ENCODE measurements around the gene SH3RF2. TPM values are rescaled to one million over a fixed set of nuclear protein-coding genes. Genes with fewer than 3 reads are reported as not detected.

SH3RF2 gene
- total and polyA plus RNA-seq, 4 donors: 3.1 to 12.9 (median 4.1) TPM

DNA sequence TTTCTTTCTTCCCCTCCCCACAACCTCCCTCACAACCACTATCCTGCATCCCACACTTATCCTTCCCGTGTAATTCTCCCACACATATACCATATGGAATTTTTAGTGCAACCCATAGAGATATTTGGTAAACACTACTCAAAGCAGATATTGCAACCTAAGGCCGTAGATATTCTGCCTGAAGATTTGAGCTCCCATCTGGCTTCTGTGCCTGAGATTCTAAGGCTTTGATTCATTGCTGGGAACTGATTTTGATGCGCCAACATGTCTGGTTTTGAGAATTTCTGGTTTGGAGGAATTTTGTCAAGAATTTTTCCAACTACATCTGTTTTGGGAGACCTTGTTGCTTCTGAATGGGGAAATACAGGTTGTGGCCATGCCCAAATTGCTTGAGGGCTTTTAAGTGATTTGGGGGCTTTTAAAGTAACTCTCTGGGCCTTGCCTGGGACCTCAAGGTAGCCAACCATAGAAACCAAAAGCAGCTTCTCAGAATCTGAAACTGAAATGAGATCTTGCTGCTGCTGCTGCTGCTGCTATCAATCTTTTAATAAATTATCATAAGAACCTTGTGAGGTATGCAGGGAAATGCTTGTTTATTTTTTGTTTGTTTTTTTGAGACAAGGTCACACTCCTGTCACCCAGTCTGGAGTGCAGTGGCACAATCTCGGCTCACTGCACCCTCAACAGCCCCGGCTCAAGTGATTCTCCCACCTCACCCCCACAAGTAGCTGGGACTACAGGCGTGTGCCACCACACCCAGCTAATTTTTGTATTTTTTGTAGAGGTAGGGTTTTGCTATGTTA lies 132.8 kb downstream of the SH3RF2 start:
- Histone ChIP-seq H3K27ac (ENCODE audit: low read depth in 1 of 2, low read length in 2 of 2) (no peak overlapping the region), H3K36me3 (ENCODE audit: control insufficient read depth in 1 of 2, insufficient read depth in 2 of 2, low read length in 1 of 2) (no peaks in the 10 kb centered on the region), H3K4me1 (ENCODE audit: control insufficient read depth in 1 of 2, insufficient read depth in 2 of 2, low read length in 2 of 2) (peaks cover 4 to 11% of the 10 kb centered on the region in 2 donors), H3K9me3 (ENCODE audit: control insufficient read depth, low read length) (no peaks in the 10 kb centered on the region), H3K4me3 (ENCODE audit: low read length in 2 of 2) (no peak overlapping the region), H3K27me3 (ENCODE audit: control insufficient read depth in 1 of 2, insufficient read depth in 2 of 2, low read length in 1 of 2) (no peaks in the 10 kb centered on the region)
- ATAC-seq (ENCODE audit: low FRiP score) (no peak), DNase-seq (no peak)
- WGBS, 2 donors: 92 to 94% methylated on average over 6 of the region's 6 CpGs
- intact Hi-C loops (cut with DNase I): no loop called here

DNA sequence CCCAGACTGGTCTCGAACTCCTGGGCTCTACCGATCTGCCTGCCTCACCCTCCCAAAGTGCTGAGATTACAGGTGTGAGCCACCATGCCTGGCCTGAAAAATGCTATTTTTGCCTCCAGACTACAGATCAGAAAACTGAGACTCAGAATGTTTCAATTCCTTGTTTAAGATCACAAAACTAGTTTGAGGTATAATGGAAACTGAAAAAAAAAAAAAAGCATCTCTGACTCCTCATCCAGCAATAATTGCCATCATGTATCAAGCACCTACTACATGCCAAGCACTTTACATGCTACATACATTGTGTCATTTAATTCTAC lies 133.4 kb downstream of the SH3RF2 start:
- Histone ChIP-seq H3K27me3 (ENCODE audit: control insufficient read depth in 1 of 2, insufficient read depth in 2 of 2, low read length in 1 of 2) (no peaks in the 10 kb centered on the region), H3K4me3 (ENCODE audit: low read length in 2 of 2) (no peak overlapping the region), H3K36me3 (ENCODE audit: control insufficient read depth in 1 of 2, insufficient read depth in 2 of 2, low read length in 1 of 2) (no peaks in the 10 kb centered on the region), H3K27ac (ENCODE audit: low read depth in 1 of 2, low read length in 2 of 2) (no peak overlapping the region), H3K9me3 (ENCODE audit: control insufficient read depth, low read length) (no peaks in the 10 kb centered on the region), H3K4me1 (ENCODE audit: control insufficient read depth in 1 of 2, insufficient read depth in 2 of 2, low read length in 2 of 2) (peaks cover 4 to 11% of the 10 kb centered on the region in 2 donors)
- intact Hi-C loops (cut with DNase I): no loop called here
- ATAC-seq (ENCODE audit: low FRiP score): no peak
- no peak for DNase-seq
- 96 to 98% methylated on average over 2 of the region's 2 CpGs for WGBS, 2 donors

DNA sequence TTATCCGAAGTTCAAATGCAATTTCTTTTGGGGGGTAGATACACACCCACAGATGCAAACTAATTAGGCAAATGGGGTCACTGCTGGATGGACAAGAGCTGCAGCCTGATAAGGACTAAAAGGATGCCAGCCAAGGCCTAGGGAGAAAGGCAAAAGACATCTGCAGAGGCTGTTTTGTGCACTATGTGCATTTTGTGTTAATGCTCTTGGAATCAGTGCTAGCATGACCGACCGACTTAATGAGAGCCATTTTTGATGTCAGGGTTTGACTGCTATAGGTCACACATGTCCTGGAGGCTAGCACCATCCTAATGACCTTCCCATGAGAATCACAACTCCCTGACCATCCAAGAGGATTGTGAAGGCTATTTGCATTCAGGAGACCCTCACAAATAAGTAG lies 134.4 kb downstream of the SH3RF2 start:
- H3K4me3 ChIP-seq (ENCODE audit: low read length in 2 of 2): no peak overlapping the region

DNA sequence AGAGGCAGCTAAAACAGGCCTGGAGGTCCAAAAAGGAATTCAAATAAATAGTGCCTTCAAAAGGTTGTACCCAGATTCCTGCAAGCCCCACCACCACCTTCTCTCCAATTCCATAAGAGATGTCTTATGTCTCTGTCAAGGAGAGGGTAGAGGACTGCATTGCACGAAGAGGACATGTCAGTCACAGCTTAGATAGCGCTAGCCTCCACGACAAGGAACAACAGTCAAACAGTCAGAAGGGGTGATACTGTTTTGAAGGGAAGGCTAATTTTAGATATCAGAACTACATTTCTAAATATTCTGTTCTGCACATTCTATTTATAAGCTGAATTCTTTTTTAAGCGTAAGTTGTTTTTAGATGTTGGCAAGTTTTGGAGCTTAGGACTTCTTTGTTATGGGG lies 134.8 kb downstream of the SH3RF2 start:
- Histone ChIP-seq H3K4me1 (ENCODE audit: control insufficient read depth in 1 of 2, insufficient read depth in 2 of 2, low read length in 2 of 2) (peaks cover 4 to 11% of the 10 kb centered on the region in 2 donors), H3K36me3 (ENCODE audit: control insufficient read depth in 1 of 2, insufficient read depth in 2 of 2, low read length in 1 of 2) (no peaks in the 10 kb centered on the region), H3K9me3 (ENCODE audit: control insufficient read depth, low read length) (no peaks in the 10 kb centered on the region), H3K27me3 (ENCODE audit: control insufficient read depth in 1 of 2, insufficient read depth in 2 of 2, low read length in 1 of 2) (no peaks in the 10 kb centered on the region), H3K27ac (ENCODE audit: low read depth in 1 of 2, low read length in 2 of 2) (peak overlapping the region in 1 of 2 donors; percentile 45), H3K4me3 (ENCODE audit: low read length in 2 of 2) (no peak overlapping the region)
- WGBS, 2 donors: 5 to 10% methylated on average over 4 of the region's 4 CpGs
- ATAC-seq (ENCODE audit: low FRiP score) (no peak), DNase-seq (no peak)
- intact Hi-C loops (cut with DNase I): no loop called here

More for the DNA sequence above, 134.4 kb downstream of the SH3RF2 start:
- H3K27me3 ChIP-seq (ENCODE audit: control insufficient read depth in 1 of 2, insufficient read depth in 2 of 2, low read length in 1 of 2): no peaks in the 10 kb centered on the region
- H3K4me1 ChIP-seq (ENCODE audit: control insufficient read depth in 1 of 2, insufficient read depth in 2 of 2, low read length in 2 of 2): peaks cover 4 to 11% of the 10 kb centered on the region in 2 donors
- no peaks in the 10 kb centered on the region for H3K36me3 ChIP-seq (ENCODE audit: control insufficient read depth in 1 of 2, insufficient read depth in 2 of 2, low read length in 1 of 2)
- no peak for ATAC-seq (ENCODE audit: low FRiP score)
- 75 to 81% methylated on average over 3 of the region's 3 CpGs for WGBS, 2 donors
- intact Hi-C loops (cut with DNase I): no loop called here
- no peaks in the 10 kb centered on the region for H3K9me3 ChIP-seq (ENCODE audit: control insufficient read depth, low read length)
- peak overlapping the region in 1 of 2 donors; percentile 45 for H3K27ac ChIP-seq (ENCODE audit: low read depth in 1 of 2, low read length in 2 of 2)
- no peak for DNase-seq

DNA sequence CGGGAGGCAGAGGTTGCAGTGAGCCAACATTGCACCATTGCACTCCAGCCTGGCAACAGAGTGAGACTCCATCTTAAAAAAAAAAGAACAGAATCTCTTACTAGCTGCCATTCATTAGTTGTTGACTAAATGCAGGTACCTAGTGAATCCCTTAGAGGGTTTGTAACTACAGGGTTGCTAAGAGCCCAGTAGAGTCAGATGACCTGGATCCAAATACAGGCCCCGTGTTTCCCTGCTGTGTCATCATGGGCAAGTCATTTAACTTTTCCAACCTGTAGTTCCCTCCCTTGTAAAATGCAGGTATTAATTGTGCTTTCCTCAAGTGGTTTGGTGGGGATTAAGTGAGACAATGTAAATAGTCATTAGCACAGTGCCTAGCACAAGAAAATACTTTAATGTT lies 136.2 kb downstream of the SH3RF2 start:
- H3K4me3 ChIP-seq (ENCODE audit: low read length in 2 of 2): no peak overlapping the region
- WGBS, 2 donors: 89 to 95% methylated on average over 2 of the region's 2 CpGs
- no peaks in the 10 kb centered on the region for H3K27me3 ChIP-seq (ENCODE audit: control insufficient read depth in 1 of 2, insufficient read depth in 2 of 2, low read length in 1 of 2)
- H3K4me1 ChIP-seq (ENCODE audit: control insufficient read depth in 1 of 2, insufficient read depth in 2 of 2, low read length in 2 of 2): peaks cover 4 to 11% of the 10 kb centered on the region in 2 donors
- H3K36me3 ChIP-seq (ENCODE audit: control insufficient read depth in 1 of 2, insufficient read depth in 2 of 2, low read length in 1 of 2): peaks cover 0 to 1% of the 10 kb centered on the region in 2 donors
- DNase-seq: no peak
- intact Hi-C loops (cut with DNase I): no loop called here
- no peak overlapping the region for H3K27ac ChIP-seq (ENCODE audit: low read depth in 1 of 2, low read length in 2 of 2)
- no peak for ATAC-seq (ENCODE audit: low FRiP score)
- no peaks in the 10 kb centered on the region for H3K9me3 ChIP-seq (ENCODE audit: control insufficient read depth, low read length)

DNA sequence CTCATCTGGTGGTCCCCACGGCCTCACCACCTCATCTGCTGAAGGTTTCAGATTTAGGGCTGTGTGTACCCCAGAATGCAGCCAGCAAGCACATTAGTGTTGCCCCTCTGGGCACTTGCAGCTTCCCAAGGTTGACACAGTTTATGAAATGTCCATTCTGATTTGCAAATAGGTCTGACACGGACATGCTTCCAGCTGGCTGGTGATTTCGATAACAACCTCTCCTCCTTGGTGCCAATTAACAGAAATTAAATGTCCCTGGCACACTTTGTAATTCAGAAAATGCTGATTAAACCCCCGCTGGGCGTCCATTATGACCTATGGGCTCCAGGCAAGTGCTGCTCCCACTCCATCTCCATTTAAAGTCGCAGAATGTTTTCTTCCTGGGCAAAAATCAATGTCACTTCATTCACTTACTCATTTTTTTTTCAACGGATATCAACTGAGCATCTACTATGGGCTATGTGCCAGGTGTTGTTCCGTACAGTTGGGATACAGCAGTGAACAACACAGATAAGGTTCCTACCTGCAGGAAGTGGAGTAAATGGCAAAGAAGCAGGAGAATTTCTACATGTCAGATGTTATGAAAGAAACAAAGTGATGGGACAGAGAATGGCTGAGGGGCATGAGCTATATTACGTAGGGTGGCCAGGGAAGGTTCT lies 137.0 kb downstream of the SH3RF2 start:
- Histone ChIP-seq H3K36me3 (ENCODE audit: control insufficient read depth in 1 of 2, insufficient read depth in 2 of 2, low read length in 1 of 2) (peaks cover 0 to 1% of the 10 kb centered on the region in 2 donors), H3K27ac (ENCODE audit: low read depth in 1 of 2, low read length in 2 of 2) (no peak overlapping the region), H3K4me3 (ENCODE audit: low read length in 2 of 2) (no peak overlapping the region), H3K9me3 (ENCODE audit: control insufficient read depth, low read length) (no peaks in the 10 kb centered on the region), H3K27me3 (ENCODE audit: control insufficient read depth in 1 of 2, insufficient read depth in 2 of 2, low read length in 1 of 2) (no peaks in the 10 kb centered on the region), H3K4me1 (ENCODE audit: control insufficient read depth in 1 of 2, insufficient read depth in 2 of 2, low read length in 2 of 2) (peaks cover 4 to 11% of the 10 kb centered on the region in 2 donors)
- intact Hi-C loops (cut with DNase I): no loop called here
- DNase-seq (no peak), ATAC-seq (ENCODE audit: low FRiP score) (no peak)
- WGBS, 2 donors: 50 to 69% methylated on average over 9 of the region's 9 CpGs

DNA sequence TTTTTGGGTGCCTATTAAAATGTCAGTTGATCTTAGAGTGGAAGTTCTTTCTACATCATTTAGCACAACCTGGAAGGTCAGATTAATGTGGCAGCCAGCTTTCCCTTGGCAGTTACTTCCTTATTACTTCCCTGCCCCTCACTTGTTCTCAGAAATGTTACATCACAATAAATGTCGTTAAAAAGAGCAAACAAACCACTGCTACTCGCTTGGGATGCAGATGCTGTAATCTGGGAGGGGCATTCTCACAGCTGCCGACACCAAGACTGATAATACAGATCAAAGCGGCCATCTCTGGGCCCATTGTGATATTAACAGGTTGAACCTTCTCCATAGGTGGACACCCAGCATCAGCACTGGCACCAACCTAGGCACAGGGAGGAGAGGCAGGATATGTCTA lies 139.7 kb downstream of the SH3RF2 start:
- Histone ChIP-seq H3K27ac (ENCODE audit: low read depth in 1 of 2, low read length in 2 of 2) (no peak overlapping the region), H3K36me3 (ENCODE audit: control insufficient read depth in 1 of 2, insufficient read depth in 2 of 2, low read length in 1 of 2) (peaks cover 0 to 1% of the 10 kb centered on the region in 2 donors), H3K4me3 (ENCODE audit: low read length in 2 of 2) (no peak overlapping the region), H3K27me3 (ENCODE audit: control insufficient read depth in 1 of 2, insufficient read depth in 2 of 2, low read length in 1 of 2) (no peaks in the 10 kb centered on the region), H3K4me1 (ENCODE audit: control insufficient read depth in 1 of 2, insufficient read depth in 2 of 2, low read length in 2 of 2) (peaks cover 0 to 6% of the 10 kb centered on the region in 2 donors), H3K9me3 (ENCODE audit: control insufficient read depth, low read length) (no peaks in the 10 kb centered on the region)
- DNase-seq (no peak), ATAC-seq (ENCODE audit: low FRiP score) (no peak)
- WGBS, 2 donors: 61% methylated on average over 4 of the region's 4 CpGs
- intact Hi-C loops (cut with DNase I): no loop called here

DNA sequence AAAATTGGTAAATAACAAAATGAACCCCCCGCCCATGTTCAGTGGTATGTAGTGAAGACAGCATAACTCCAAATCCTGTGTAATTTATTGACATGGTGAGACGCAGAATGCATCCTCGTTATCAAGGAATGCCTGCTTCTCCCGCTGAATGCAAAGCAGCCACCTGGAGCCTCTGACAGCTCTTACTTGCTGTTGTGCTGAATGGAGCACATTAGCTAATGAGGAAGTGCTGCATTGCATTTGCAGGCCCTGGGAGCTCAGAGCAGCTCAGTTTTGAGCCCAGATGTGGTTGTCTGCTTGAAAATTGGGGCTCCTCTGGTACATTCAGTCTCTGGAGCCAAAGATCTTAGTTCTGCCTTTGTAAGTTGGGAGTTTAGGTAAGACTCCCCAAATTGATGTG lies 140.1 kb downstream of the SH3RF2 start:
- Histone ChIP-seq H3K9me3 (ENCODE audit: control insufficient read depth, low read length) (no peaks in the 10 kb centered on the region), H3K4me1 (ENCODE audit: control insufficient read depth in 1 of 2, insufficient read depth in 2 of 2, low read length in 2 of 2) (peaks cover 0 to 2% of the 10 kb centered on the region in 2 donors), H3K27ac (ENCODE audit: low read depth in 1 of 2, low read length in 2 of 2) (no peak overlapping the region), H3K4me3 (ENCODE audit: low read length in 2 of 2) (no peak overlapping the region), H3K27me3 (ENCODE audit: control insufficient read depth in 1 of 2, insufficient read depth in 2 of 2, low read length in 1 of 2) (no peaks in the 10 kb centered on the region), H3K36me3 (ENCODE audit: control insufficient read depth in 1 of 2, insufficient read depth in 2 of 2, low read length in 1 of 2) (peaks cover 0 to 1% of the 10 kb centered on the region in 2 donors)
- no peak for ATAC-seq (ENCODE audit: low FRiP score)
- intact Hi-C loops (cut with DNase I): no loop called here
- DNase-seq: no peak
- WGBS, 2 donors: 72 to 74% methylated on average over 4 of the region's 4 CpGs

DNA sequence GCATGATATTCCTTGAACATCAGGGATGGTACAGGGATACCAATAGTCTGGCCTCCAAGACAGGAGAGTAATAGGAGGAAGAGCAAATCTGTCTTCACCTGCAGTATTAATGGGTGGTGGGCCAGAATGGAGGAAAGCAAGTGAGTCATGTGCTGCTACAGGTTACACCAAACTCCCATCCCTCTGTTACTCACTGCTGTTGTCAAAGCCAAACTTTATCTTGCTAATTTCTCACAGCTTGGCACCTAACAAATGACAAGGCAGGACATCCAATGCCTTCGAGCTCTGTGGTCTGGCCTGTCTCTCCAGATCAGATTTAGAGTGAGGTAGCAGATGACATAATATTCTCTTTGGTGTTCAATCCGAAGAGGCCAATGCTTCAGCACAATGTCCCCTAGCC lies 142.2 kb downstream of the SH3RF2 start:
- no peak overlapping the region for H3K4me3 ChIP-seq (ENCODE audit: low read length in 2 of 2)
- DNase-seq (no peak), ATAC-seq (ENCODE audit: low FRiP score) (no peak)
- H3K9me3 ChIP-seq (ENCODE audit: control insufficient read depth, low read length): peaks cover 3% of the 10 kb centered on the region
- intact Hi-C loops (cut with DNase I): no loop called here
- no peaks in the 10 kb centered on the region for H3K4me1 ChIP-seq (ENCODE audit: control insufficient read depth in 1 of 2, insufficient read depth in 2 of 2, low read length in 2 of 2)
- H3K27ac ChIP-seq (ENCODE audit: low read depth in 1 of 2, low read length in 2 of 2): no peak overlapping the region
- H3K27me3 ChIP-seq (ENCODE audit: control insufficient read depth in 1 of 2, insufficient read depth in 2 of 2, low read length in 1 of 2): no peaks in the 10 kb centered on the region
- peaks cover 0 to 1% of the 10 kb centered on the region in 2 donors for H3K36me3 ChIP-seq (ENCODE audit: control insufficient read depth in 1 of 2, insufficient read depth in 2 of 2, low read length in 1 of 2)
- 62 to 64% methylated on average over 2 of the region's 2 CpGs for whole genome bisulfite sequencing, 2 donors
